ENCODE measurements around the gene BBS1. TPM values are rescaled to one million over a fixed set of nuclear protein-coding genes. Genes with fewer than 3 reads are reported as not detected.

The BBS1 gene
- polyA plus RNA-seq, 2 of the 4 experiments (the other 2 are of a cell fraction): 12.5 TPM

GRCh38 chr11:66559866-66560676 is 49.6 kb downstream of the BBS1 start:
- FAIRE-seq (no peak), DNase-seq (ENCODE audit: low read depth in 1 of 2, low spot score in 1 of 2) (no peak), ATAC-seq (no peak)
- ChIA-PET POLR2A (interaction anchor here (0.9 kb wide), 1 partner anchor 9 kb away, joined by 3 read pairs; the partner anchor contains the start of gene CTSF), CTCF (interaction anchor here (0.6 to 1.5 kb wide), 5 partner anchors 18 to 494 kb away, joined by 3 to 4 read pairs (median 3); no protein-coding TSS in a partner anchor)
- no peak overlapping the region for H3K4me3 ChIP-seq
- no peak for TF ChIP-seq KDM1A (IDR thresholded peaks at IDR 0.05; ENCODE audit: low read depth)
- no peak for TF ChIP-seq ZFP36 (IDR thresholded peaks at IDR 0.05; ENCODE audit: borderline replicate concordance, partially characterized antibody)
- TF ChIP-seq PHF8 (IDR thresholded peaks at IDR 0.05; ENCODE audit: borderline replicate concordance, low read depth): no peak
- no peak for TF ChIP-seq ATOH8 (CRISPR knock-in tag; IDR thresholded peaks at IDR 0.05; ENCODE audit: low read depth)
- TF ChIP-seq CHD2 (IDR thresholded peaks at IDR 0.05; ENCODE audit: low read length, partially characterized antibody): no peak
- TF ChIP-seq MYC (IDR thresholded peaks at IDR 0.05; ENCODE audit: borderline replicate concordance, low read length): no peak
- no peak for TF ChIP-seq POLR2AphosphoS2 (conservative IDR thresholded peaks at IDR 0.05; ENCODE audit: low read length)
- TF ChIP-seq RNF2 (IDR thresholded peaks at IDR 0.05; ENCODE audit: borderline replicate concordance, low read depth): no peak
- no peak for TF ChIP-seq HOXA7 (CRISPR knock-in tag; IDR thresholded peaks at IDR 0.05)
- no peak for TF ChIP-seq HES2 (IDR thresholded peaks at IDR 0.05)
- TF ChIP-seq TFCP2L1 (CRISPR knock-in tag; IDR thresholded peaks at IDR 0.05): no peak
- TF ChIP-seq ZC3H11A (IDR thresholded peaks at IDR 0.05): no peak
- no peak for TF ChIP-seq NPAS2 (CRISPR knock-in tag; IDR thresholded peaks at IDR 0.05; ENCODE audit: borderline replicate concordance)
- no peak for TF ChIP-seq HDAC2 (IDR thresholded peaks at IDR 0.05)
- no peak for TF ChIP-seq ZNF302 (CRISPR knock-in tag; IDR thresholded peaks at IDR 0.05)
- no peak for TF ChIP-seq HOXB5 (CRISPR knock-in tag; IDR thresholded peaks at IDR 0.05)
- TF ChIP-seq ESRRA (IDR thresholded peaks at IDR 0.05; ENCODE audit: borderline replicate concordance, low read length): no peak
- TF ChIP-seq FOSL2 (IDR thresholded peaks at IDR 0.05): no peak
- no peak for TF ChIP-seq FOSL2 (CRISPR knock-in tag; IDR thresholded peaks at IDR 0.05)
- TF ChIP-seq FOSB (CRISPR knock-in tag; IDR thresholded peaks at IDR 0.05): no peak
- 89% methylated on average over 19 of the region's 27 CpGs for WGBS (ENCODE audit: missing lambda C conversion rate)
- no peak overlapping the region for H3K27ac ChIP-seq
- H3K4me2 ChIP-seq: no peak overlapping the region
- no peaks in the 10 kb centered on the region for H3K9me3 ChIP-seq
- H3K4me1 ChIP-seq: no peaks in the 10 kb centered on the region

- TF ChIP-seq CHD2 (IDR thresholded peaks at IDR 0.05; ENCODE audit: low read length, partially characterized antibody) (no peak), SREBF2 (IDR thresholded peaks at IDR 0.05) (no peak), ZFP36 (IDR thresholded peaks at IDR 0.05; ENCODE audit: borderline replicate concordance, partially characterized antibody) (no peak), BHLHE40 (IDR thresholded peaks at IDR 0.05; ENCODE audit: low read depth, low read length) (no peak), EP300 (IDR thresholded peaks at IDR 0.05) (no peak), HOXB5 (CRISPR knock-in tag; IDR thresholded peaks at IDR 0.05) (no peak), GATA3 (IDR thresholded peaks at IDR 0.05; ENCODE audit: borderline replicate concordance) (no peak), ATOH8 (CRISPR knock-in tag; IDR thresholded peaks at IDR 0.05; ENCODE audit: low read depth) (no peak), CBX2 (IDR thresholded peaks at IDR 0.05; ENCODE audit: borderline replicate concordance, low read depth) (no peak), PHF8 (IDR thresholded peaks at IDR 0.05; ENCODE audit: borderline replicate concordance, low read depth) (no peak), HOXB13 (CRISPR knock-in tag; IDR thresholded peaks at IDR 0.05; ENCODE audit: low read depth) (no peak), MYC (IDR thresholded peaks at IDR 0.05; ENCODE audit: borderline replicate concordance, low read length) (no peak)
- WGBS (ENCODE audit: missing lambda C conversion rate): 83% methylated on average over 14 of the region's 14 CpGs
- Histone ChIP-seq H3K4me1 (no peaks in the 10 kb centered on the region), H3K4me2 (no peak overlapping the region), H3K27ac (no peak overlapping the region), H3K9me3 (no peaks in the 10 kb centered on the region), H3K4me3 (no peak overlapping the region)
- DNase-seq (ENCODE audit: low read depth in 1 of 2, low spot score in 1 of 2) (no peak), ATAC-seq (no peak), FAIRE-seq (no peak)
- ChIA-PET CTCF (interaction anchor here (0.6 to 2.0 kb wide), 8 partner anchors 10 to 143 kb away, joined by 3 to 5 read pairs (median 4); partner anchors contain the start of genes ACTN3 and ZDHHC24), POLR2A (interaction anchor here (0.9 kb wide), 1 partner anchor 16 kb away, joined by 3 read pairs; the partner anchor contains the start of gene ZDHHC24)
Measured at GRCh38 chr11:66561178-66561974, 50.9 kb downstream of the BBS1 start.
